DOHH2 (cell line): ENCODE data around the gene VAT1.
A peak's percentile ranks its signal among the peaks of the same experiment; 100 is the strongest.
"Not testable (repeated sequence)": the region's sequence is repeated elsewhere in the genome, so short reads cannot be mapped to it uniquely, and the experiment has no call there.

Experiments used
- H3F3A ChIP-seq: fragments of 200-600 bp; sonication (generic), shearing (Covaris generic); 2 replicates; pipeline ENCODE4 v1.6.0; 2016; ENCODE audit warnings: antibody characterized with exemption, mild to moderate bottlenecking; ENCODE audit not compliant: control insufficient read depth, insufficient read depth
- H3K27ac ChIP-seq: fragments of 200-600 bp; sonication (generic); 2 replicates; pipeline ENCODE4 v1.5.1; 2014; ENCODE audit warnings: low read depth, mild to moderate bottlenecking, low read length, moderate library complexity
- H3K27me3 ChIP-seq: fragments of 200-600 bp; sonication (generic); 2 replicates; pipeline ENCODE4 v1.6.1; 2014; ENCODE audit warnings: mild to moderate bottlenecking, low read length, mixed read lengths; ENCODE audit not compliant: control insufficient read depth
- H3K36me3 ChIP-seq: fragments of 200-600 bp; sonication (generic); 2 replicates; pipeline ENCODE4 v1.6.1; 2014; ENCODE audit warnings: mild to moderate bottlenecking, low read length, moderate library complexity, mixed read lengths; ENCODE audit not compliant: control insufficient read depth
- H3K4me1 ChIP-seq: fragments of 200-600 bp; sonication (generic); 2 replicates; pipeline ENCODE4 v1.6.1; 2014; ENCODE audit warnings: mild to moderate bottlenecking, low read length, mixed read lengths; ENCODE audit not compliant: control insufficient read depth
- H3K4me2 ChIP-seq: fragments of 200-600 bp; sonication (generic); 2 replicates; pipeline ENCODE4 v1.6.0; 2014; ENCODE audit warnings: mild to moderate bottlenecking, low read length, moderate library complexity
- H3K4me3 ChIP-seq: fragments of 200-600 bp; sonication (generic); 2 replicates; pipeline ENCODE4 v1.5.1; 2014; ENCODE audit warnings: mild to moderate bottlenecking, low read length, mixed read lengths
- H3K79me2 ChIP-seq: fragments of 200-600 bp; sonication (generic); 2 replicates; pipeline ENCODE4 v1.6.1; 2014; ENCODE audit warnings: mild to moderate bottlenecking, low read length, mixed read lengths; ENCODE audit not compliant: control insufficient read depth
- H3K9me2 ChIP-seq: fragments of 200-600 bp; sonication (generic); replicated peaks from 2 replicates; pipeline ENCODE4 v1.6.1; 2014; ENCODE audit warnings: mild to moderate bottlenecking, low read length, mixed read lengths; ENCODE audit not compliant: control insufficient read depth
- H3K9me3 ChIP-seq: fragments of 200-600 bp; sonication (generic); 2 replicates; pipeline ENCODE4 v1.6.1; 2014; ENCODE audit warnings: antibody characterized with exemption, low read length, mixed read lengths; ENCODE audit not compliant: control insufficient read depth, insufficient read depth
- H4K20me1 ChIP-seq: fragments of 200-600 bp; sonication (generic); 2 replicates; pipeline ENCODE4 v1.6.0; 2014; ENCODE audit warnings: low read depth, mild to moderate bottlenecking, antibody characterized with exemption, low read length, moderate library complexity; ENCODE audit not compliant: control insufficient read depth, insufficient read depth
- CTCF ChIP-seq: fragments of 200-600 bp; sonication (generic); IDR thresholded peaks from one replicate; pipeline ENCODE4 v1.5.1; 2014; ENCODE audit warnings: antibody characterized with exemption, mild to moderate bottlenecking, low read depth, low read length; ENCODE audit not compliant: poor library complexity, severe bottlenecking
- EZH2phosphoT487 ChIP-seq: fragments of 200-600 bp; sonication (generic); IDR thresholded peaks from 2 replicates; pipeline ENCODE4 v1.6.1; 2017; ENCODE audit warnings: borderline replicate concordance, mild to moderate bottlenecking, antibody characterized with exemption, low read length, moderate library complexity, mixed read lengths

The VAT1 gene

GRCh38 chr17:42980274-42980765 is 41.9 kb downstream of the VAT1 start, which contains the start of gene RUNDC1:
Gene RUNDC1 (plus strand): TSS chr17:42980565. CDS start chr17:42980577, 12 bp downstream.
- H3K79me2 ChIP-seq = peaks cover 49% of the 10 kb centered on the region
- TF ChIP-seq EZH2phosphoT487 = no peak
- no peak for TF ChIP-seq CTCF
- peaks cover 34% of the 10 kb centered on the region for H3K36me3 ChIP-seq
- peaks cover 44% of the 10 kb centered on the region for H3K4me1 ChIP-seq
- no peaks in the 10 kb centered on the region for H3F3A ChIP-seq
- H4K20me1 ChIP-seq = peaks cover 7% of the 10 kb centered on the region; the same call in 1 of the 2 replicates
- peak within 1 kb of the TSS; percentile 97 for H3K4me2 ChIP-seq
- no peaks in the 10 kb centered on the region for H3K9me2 ChIP-seq
- H3K9me3 ChIP-seq = no peaks in the 10 kb centered on the region
- H3K27ac ChIP-seq = peak within 1 kb of the TSS; percentile 81
- peak within 1 kb of the TSS; percentile 100 for H3K4me3 ChIP-seq
- peaks cover 3% of the 10 kb centered on the region for H3K27me3 ChIP-seq

- H3K9me3 ChIP-seq = no peaks in the 10 kb centered on the region
- H3F3A ChIP-seq = no peaks in the 10 kb centered on the region
- TF ChIP-seq EZH2phosphoT487 = no peak
- TF ChIP-seq CTCF = no peak
- H3K36me3 ChIP-seq = peaks cover 29% of the 10 kb centered on the region
- peak within 1 kb of the TSS; percentile 97 for H3K4me2 ChIP-seq
- H3K79me2 ChIP-seq = peaks cover 43% of the 10 kb centered on the region
- peak within 1 kb of the TSS; percentile 100 for H3K4me3 ChIP-seq
- no peaks in the 10 kb centered on the region for H3K9me2 ChIP-seq
- H4K20me1 ChIP-seq = peaks cover 7% of the 10 kb centered on the region; the same call in 1 of the 2 replicates
- peaks cover 38% of the 10 kb centered on the region for H3K4me1 ChIP-seq
- H3K27ac ChIP-seq = peak within 1 kb of the TSS; percentile 81
- H3K27me3 ChIP-seq = peaks cover 3% of the 10 kb centered on the region
Observed at GRCh38 chr17:42979511-42980273, 42.5 kb downstream of the VAT1 start, which contains the start of gene PTGES3L. Gene PTGES3L (minus strand): TSS chr17:42980080. CDS start chr17:42980053, 27 bp downstream.

- H3F3A ChIP-seq, H3K4me2 ChIP-seq, H3K4me3 ChIP-seq, H3K9me2 ChIP-seq, H3K36me3 ChIP-seq, H4K20me1 ChIP-seq, H3K79me2 ChIP-seq, H3K4me1 ChIP-seq, H3K27ac ChIP-seq, H3K9me3 ChIP-seq, H3K27me3 ChIP-seq: not testable (repeated sequence)
Observed at GRCh38 chr17:42975701-42976100, 46.5 kb downstream of the VAT1 start.

GRCh38 chr17:42975265-42975664 is 46.9 kb downstream of the VAT1 start:
- Histone ChIP-seq H3K4me3 (no peak overlapping the region), H3K4me1 (peaks cover 10% of the 10 kb centered on the region), H3K36me3 (no peaks in the 10 kb centered on the region), H3K27me3 (peaks cover 3% of the 10 kb centered on the region), H3F3A (no peaks in the 10 kb centered on the region; the same call in 1 of the 2 replicates), H3K9me3 (no peaks in the 10 kb centered on the region), H3K27ac (no peak overlapping the region), H3K79me2 (no peaks in the 10 kb centered on the region), H3K9me2 (no peaks in the 10 kb centered on the region), H4K20me1 (no peaks in the 10 kb centered on the region), H3K4me2 (no peak overlapping the region)
- no peak for TF ChIP-seq EZH2phosphoT487
- no peak for TF ChIP-seq CTCF

- H3K4me3 ChIP-seq, H3K36me3 ChIP-seq, H3K4me2 ChIP-seq, H3K27ac ChIP-seq, H3K79me2 ChIP-seq, H3K4me1 ChIP-seq, H3K9me3 ChIP-seq, H3K27me3 ChIP-seq, H3K9me2 ChIP-seq, H4K20me1 ChIP-seq, H3F3A ChIP-seq: not testable (repeated sequence)
Observed at GRCh38 chr17:42973323-42973722, 48.9 kb downstream of the VAT1 start.
